Uterus (tissue), 2 donors: Measurements from ENCODE around the gene FAM107A.
"Not testable (repeated sequence)": the region's sequence is repeated elsewhere in the genome, so short reads cannot be mapped to it uniquely, and the experiment has no call there.

Experiments
- POLR2A ChIP-seq, 2 donors: fragments of 450-650 bp; IDR thresholded peaks; one replicate each; pipeline ENCODE4 v1.6.1; 2016; ENCODE audit warnings: antibody characterized with exemption in 2 of 2, mild to moderate bottlenecking in 1 of 2, moderate library complexity in 1 of 2
- TF ChIP-seq, protein P1 (sequence below), 4 experiments: fragments of 200-600 bp in 2 of 4; fragments of 450-650 bp in 2 of 4; sonication (generic) in 2 of 4; IDR thresholded peaks; one replicate each; pipeline ENCODE4 v1.5.1; 2016 to 2019; ENCODE audit warnings: antibody characterized with exemption in 4 of 4, mild to moderate bottlenecking in 2 of 4, moderate library complexity in 1 of 4

DNA sequence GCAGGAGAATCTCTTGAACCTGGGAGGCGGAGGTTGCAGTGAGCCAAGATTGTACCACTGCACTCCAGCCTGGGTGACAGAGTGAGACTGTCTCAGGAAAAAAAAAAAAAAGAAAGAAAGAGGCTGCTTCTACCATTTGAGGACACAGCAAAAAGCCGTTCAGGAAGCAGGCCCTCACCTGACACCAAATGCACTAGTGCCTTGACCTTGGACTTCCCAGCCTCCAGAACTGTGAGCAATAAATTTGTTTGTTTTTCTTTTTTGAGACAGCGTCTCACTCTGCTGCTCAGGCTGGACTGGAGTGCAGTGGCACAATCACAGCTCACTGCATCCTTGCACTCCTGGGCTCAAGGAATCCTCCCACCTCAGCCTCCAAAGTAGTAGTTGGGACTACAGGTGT is 49.8 kb downstream of the FAM107A start:
- TF ChIP-seq, protein P1, sequence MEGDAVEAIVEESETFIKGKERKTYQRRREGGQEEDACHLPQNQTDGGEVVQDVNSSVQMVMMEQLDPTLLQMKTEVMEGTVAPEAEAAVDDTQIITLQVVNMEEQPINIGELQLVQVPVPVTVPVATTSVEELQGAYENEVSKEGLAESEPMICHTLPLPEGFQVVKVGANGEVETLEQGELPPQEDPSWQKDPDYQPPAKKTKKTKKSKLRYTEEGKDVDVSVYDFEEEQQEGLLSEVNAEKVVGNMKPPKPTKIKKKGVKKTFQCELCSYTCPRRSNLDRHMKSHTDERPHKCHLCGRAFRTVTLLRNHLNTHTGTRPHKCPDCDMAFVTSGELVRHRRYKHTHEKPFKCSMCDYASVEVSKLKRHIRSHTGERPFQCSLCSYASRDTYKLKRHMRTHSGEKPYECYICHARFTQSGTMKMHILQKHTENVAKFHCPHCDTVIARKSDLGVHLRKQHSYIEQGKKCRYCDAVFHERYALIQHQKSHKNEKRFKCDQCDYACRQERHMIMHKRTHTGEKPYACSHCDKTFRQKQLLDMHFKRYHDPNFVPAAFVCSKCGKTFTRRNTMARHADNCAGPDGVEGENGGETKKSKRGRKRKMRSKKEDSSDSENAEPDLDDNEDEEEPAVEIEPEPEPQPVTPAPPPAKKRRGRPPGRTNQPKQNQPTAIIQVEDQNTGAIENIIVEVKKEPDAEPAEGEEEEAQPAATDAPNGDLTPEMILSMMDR (IDR thresholded peaks at IDR 0.05) = not testable (repeated sequence)
- TF ChIP-seq POLR2A (IDR thresholded peaks at IDR 0.05) = not testable (repeated sequence)
